GM19240 (cell line): ENCODE measurements around the gene HRCT1.
A peak's percentile ranks its signal among the peaks of the same experiment; 100 is the strongest.

Experiments used
- DNase-seq: peaks from one replicate; pipeline ENCODE4 v3.0.0; 2011; ENCODE audit warnings: low spot score; ENCODE audit not compliant: insufficient read length

The HRCT1 gene

DNA sequence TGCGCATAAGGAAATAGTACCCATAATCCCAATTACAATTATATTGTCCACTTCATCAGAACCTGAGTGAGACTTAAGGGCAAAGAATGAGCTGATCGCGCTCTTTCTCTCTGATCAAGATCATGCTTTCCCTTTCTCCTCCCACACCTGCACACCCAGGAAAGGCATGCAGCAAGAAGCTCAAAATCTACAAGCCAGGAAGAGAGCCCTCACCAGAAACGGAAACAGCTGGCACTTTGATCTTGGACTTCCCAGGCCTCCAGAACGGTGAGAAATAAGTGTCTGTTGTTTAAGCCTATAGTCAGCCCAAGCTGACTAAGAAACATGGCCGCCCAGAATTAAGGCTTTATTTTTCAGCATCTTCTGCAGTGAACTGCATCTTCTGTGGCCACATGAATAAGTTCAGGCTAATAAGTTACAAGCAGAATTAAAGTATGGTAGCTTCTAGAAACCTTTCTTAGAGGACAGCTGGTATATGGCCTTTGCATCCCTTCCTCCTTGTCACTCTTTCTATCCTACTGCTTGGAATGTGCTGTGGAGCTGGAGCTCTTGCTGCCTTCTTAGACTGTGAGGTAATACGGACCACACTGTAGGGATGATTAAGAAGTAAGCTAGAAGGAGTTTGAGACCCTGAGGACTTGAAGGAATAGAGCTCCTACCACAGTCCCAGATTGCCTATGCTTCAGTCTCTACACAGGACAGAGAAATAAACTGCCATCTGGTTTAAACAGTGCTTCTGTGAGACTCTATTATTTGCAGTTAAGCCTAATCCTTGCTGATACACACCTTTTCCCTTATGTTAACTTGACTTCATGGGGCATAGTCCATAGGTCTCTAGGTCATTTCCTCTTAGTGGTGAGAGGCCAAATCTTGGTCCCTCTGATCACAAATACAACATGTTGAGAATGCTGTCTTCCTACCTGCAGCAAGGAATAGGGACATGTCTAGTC is 34.7 kb downstream of the HRCT1 start:
- DNase-seq: no peak

DNA sequence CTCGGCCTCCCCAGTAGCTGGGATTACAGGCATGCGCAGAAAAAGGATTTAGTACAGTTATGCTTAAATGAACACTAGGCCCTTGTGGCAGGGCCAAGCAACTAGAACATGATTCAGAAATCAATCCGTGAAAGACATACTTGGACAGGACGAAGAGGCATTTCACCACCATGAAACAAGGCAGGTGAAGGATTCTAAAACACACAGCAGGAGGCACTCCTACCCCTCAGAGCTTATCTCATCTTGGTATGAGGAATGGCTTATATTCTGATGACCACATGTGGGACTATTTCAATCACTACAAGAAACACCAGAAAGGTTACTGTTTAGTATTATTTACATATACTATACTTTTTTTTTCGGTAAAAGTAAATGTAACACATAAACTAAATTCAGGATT is 36.3 kb downstream of the HRCT1 start:
- DNase-seq: no peak

DNA sequence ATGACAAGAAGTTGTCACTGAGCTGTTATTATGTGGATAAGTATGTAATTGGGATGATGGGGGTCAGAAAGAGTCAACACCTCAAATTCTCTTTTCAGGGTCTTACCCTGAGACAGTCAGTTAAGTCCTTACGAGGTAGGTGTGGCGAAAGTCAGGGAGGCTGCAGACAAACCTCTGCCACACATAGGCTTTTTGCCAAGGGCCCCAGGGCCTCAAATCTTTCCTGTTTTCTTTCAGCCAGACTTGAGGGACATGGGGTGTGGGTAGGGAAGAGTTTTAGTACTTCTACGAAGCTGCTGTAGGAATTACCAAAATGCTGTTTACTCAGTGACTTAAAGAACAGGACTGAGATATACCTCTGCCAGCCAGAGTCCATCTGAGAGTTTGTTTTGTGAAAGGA is 38.2 kb downstream of the HRCT1 start:
- DNase-seq: no peak

DNA sequence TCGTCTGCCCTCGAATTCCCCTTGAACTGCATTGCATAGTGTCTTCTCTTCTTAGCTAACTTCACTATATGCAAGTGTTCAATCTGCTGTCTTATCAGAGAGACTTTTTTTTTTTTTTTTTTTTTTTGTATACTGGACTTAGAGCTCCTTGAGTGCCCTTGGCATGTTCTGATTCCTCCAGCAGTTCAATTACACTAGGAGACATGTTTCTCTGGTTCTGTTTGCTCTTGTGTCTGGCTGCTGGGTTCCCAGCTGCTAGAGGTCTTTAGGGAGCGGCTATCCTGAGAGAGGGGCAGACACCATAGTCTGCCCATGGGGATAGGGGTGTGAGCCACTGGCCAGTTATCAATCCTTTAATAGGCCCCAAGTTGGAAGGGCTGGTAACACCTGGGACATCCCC is 38.8 kb downstream of the HRCT1 start:
- DNase-seq: no peak

DNA sequence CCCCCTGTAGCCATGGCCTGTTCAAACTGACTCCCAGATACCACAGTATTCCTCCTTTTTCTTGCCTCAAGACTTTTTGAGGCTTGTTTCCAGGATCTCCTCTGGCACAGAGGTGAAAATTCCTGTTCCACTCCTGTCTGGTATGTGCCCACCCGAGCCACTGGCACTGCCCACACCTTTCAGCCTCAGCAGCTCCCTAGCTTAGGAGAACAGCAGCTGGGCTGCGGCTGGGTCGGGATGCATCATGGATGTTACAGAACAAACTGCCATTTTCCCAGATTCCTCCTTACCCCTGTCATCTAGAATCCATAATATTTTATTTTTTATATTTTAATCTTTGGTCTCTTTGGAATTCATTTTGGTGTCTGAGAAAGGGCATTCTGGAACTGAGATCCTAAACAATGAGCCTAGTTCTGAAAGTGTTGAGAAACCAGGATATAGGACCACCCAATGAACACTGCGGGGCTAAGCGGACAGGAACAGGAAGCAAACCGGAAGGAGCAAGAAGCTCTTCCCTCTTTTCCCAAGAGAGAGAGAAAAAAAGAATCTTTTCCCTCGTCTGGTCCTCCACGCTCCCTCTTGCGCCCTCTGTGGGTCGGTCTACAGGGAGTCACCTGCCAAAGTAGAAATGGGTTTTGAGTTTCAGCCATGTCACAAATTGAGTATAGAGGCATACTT is 39.5 kb downstream of the HRCT1 start:
- DNase-seq: peak; percentile 31

DNA sequence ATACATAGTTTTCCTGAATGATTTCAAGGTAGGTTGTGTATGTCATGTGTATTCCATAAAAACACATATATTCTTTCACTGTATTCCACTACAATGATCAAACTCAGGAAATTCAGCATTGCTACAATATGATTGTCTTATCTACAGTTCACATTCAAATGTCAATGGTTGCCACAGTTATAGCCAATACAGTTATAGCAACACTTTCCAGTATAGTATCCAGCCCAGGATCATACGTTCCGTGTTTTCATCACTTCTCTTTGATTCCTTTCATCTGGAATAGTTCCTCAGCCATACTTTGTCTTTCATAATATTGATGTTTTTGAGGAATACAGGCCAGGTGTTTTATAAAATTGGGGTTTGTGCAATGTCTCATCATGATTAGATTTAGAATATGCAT is 42.4 kb downstream of the HRCT1 start:
- DNase-seq: no peak

DNA sequence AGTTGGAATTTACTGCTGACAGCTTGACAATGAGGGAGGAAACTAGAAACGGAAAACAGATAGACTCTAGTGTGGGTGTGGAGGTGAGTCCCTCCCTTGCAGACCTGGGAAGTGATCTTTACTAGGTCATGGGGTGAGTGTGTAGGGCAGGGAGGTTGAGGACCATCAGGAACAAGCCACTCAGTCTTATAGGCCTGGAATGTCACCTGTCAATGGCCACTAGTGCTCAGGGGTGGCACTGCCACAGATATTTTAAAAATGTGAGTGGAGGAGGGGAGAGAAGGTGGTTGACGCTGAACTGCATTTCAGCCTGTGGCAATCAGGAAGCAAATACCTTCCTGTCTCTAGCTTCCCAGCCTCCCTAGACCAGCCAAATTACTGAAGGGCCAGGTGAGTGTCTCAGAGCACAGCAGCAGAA is 42.9 kb downstream of the HRCT1 start:
- no peak for DNase-seq

DNA sequence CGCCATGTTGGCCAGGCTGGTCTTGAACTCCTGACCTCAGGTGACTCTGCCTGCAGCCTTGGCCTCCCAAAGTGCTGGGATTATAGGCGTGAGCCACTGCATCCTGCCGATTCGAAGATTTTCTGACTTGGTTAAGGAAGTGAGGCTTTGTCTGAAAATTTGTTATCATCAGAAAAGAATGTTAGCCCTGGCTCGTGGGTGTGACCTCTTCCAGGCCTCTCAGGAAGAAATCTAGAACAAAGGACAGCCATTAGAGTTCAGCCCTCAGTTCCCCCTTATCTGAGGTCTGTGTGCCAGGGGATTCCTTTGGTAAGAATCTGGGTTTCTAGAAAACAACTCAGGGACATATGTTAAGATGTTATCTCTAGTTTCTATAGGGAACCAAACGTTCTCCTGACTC is 45.7 kb downstream of the HRCT1 start:
- no peak for DNase-seq

DNA sequence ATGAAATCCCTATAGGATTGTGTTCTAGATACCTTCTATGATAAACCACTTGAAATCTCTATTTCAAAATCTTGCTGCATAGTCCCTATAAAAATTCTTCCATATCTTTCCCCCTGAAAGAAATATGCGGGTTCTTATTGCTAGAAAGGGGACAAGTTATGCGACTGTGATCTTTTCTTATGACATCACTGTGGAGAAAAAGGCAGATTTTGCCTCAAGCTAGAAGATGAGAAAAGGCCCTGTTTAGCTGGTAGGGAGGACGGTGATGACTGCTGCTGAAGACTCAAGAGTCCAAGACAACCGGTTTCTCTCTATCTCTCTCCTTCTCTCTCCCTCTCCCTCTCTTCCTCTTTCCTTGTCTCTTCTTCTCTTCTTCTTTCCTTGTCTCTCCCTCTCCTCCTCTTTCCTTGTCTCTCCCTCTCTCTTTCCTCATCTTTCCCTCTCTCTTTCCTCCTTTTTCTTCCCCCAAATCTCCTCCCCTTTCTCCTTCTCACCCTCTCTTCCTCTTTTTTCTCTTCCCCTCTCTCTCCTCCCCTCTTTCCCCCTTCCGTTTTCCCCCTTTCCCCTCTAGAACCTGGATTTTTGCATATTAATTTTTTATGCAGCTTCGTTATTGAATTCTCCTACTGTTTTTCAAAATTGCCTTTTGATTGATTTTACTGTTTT is 46.7 kb downstream of the HRCT1 start:
- no peak for DNase-seq

DNA sequence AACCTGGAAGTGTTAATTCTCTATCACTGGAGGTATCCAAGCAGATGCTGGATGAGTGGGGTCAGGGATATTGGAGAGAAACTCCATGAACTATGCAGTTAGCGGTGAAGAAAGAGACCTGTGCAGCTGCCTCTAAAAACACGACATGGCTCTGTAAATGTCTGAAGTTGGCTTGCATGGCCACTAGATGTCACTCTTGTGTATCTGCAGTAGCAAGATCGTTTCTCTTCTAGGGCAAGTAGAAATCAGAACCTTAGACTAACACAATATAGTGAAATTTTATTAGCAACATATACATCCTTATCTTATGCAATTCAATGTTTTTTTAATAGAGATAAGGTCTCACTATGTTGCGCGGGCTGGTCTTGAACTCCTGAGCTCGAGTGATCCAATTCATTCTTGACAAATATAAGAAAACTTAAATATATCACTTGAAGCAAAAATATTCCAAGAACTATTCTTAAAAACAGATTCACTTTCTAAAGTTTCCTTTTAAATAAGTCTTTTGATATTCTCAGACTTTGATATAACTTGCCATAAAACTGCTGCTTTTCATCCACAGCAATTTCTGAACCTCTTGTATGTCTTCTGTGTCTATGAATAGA is 49.0 kb downstream of the HRCT1 start:
- DNase-seq: peak; percentile 11

DNA sequence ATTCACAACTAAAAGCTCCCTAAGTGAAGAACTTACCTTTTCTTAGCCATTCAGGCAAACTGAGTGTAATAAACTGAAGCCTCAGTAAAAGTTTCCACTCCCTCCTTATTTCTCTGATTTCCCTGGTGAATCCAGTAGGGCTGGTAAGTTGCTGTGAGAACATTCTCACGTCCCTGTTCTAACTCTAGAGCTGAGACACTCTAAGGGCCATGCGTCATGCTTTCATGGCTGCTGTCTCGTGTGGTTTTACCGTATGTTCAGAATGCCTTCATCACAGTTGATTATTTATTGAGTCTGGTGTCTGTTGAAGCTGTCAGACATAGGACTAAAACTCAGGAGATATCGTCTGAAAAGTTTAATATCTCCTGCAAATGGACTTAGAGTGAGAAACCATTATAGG is 50.6 kb downstream of the HRCT1 start:
- no peak for DNase-seq
